ENCODE measurements around the gene ZNF805. TPM values are rescaled to one million over a fixed set of nuclear protein-coding genes. Genes with fewer than 3 reads are reported as not detected.

ZNF805 gene
- polyA plus RNA-seq, 1 of the 3 experiments (the other 2 are of a cell fraction), result 1.5 TPM

DNA sequence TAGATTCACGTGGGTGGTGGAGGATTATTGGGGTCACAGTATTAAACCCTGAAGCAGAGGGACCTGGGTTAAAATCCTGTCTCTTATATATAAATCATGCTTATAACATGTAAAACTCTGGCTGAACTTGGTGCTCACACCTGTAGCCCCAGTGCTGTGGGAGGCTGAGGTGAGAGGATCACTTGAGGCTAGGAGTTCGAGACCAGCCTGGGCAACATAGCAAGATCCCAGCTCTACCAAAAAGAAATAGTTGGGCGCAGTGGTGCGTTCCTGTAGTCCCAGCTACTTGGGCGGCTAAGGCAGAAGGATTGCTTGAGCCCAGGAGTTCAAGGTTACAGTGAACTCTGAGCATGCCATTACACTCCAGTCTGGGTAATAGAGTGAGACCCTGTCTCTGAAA is 2.4 kb downstream of the ZNF805 start:
- peaks cover 10 to 15% of the 10 kb centered on the region in 2 experiments; a peak in 2 of 4 replicates for H3K4me1 ChIP-seq (ENCODE audit: control insufficient read depth in 1 of 2, insufficient read depth in 2 of 2, low read depth in 1 of 2, low read length in 1 of 2)
- CTCF ChIA-PET, result no interaction called here
- POLR2A ChIA-PET, result no interaction called here
- H3K9me3 ChIP-seq, result no peaks in the 10 kb centered on the region
- no peaks in the 10 kb centered on the region for H3K9me2 ChIP-seq
- no peak for DNase-seq
- peaks cover 19 to 29% of the 10 kb centered on the region in 2 experiments for H3K36me3 ChIP-seq (replicated peaks in 1 of 2; ENCODE audit: control insufficient read depth in 1 of 2, insufficient read depth in 2 of 2, low read length in 1 of 2)
- no peaks in the 10 kb centered on the region for H3K27me3 ChIP-seq (ENCODE audit: insufficient read depth)
- no peak for TF ChIP-seq EP300 (IDR thresholded peaks at IDR 0.05; ENCODE audit: borderline replicate concordance in 1 of 2, low read depth in 1 of 2, low read length in 1 of 2)
- TF ChIP-seq RAD21 (IDR thresholded peaks at IDR 0.05; ENCODE audit: low read length), result no peak
- no peak for TF ChIP-seq RFX5 (IDR thresholded peaks at IDR 0.05; ENCODE audit: low read length)
- H4K20me1 ChIP-seq (ENCODE audit: insufficient read depth), result no peaks in the 10 kb centered on the region
- no peak overlapping the region for H3K9ac ChIP-seq
- H3F3A ChIP-seq (replicated peaks; ENCODE audit: insufficient read depth), result no peaks in the 10 kb centered on the region
- H3K4me3 ChIP-seq (ENCODE audit: low read depth in 2 of 2, low read length in 1 of 2), result no peak overlapping the region
- H2AFZ ChIP-seq (ENCODE audit: low read depth), result no peak overlapping the region
- H3K4me2 ChIP-seq, result peak overlapping the region; percentile 81; the same call in 1 of the 2 replicates
- WGBS (ENCODE audit: low lambda C conversion rate), result over 99% methylated on average over 5 of the region's 5 CpGs
- no peak overlapping the region for H3K27ac ChIP-seq (ENCODE audit: low read depth in 2 of 2, low read length in 1 of 2)
- peaks cover 70% of the 10 kb centered on the region for H3K79me2 ChIP-seq (ENCODE audit: insufficient read depth)

- Histone ChIP-seq H3K4me1 (ENCODE audit: control insufficient read depth in 1 of 2, insufficient read depth in 2 of 2, low read depth in 1 of 2, low read length in 1 of 2) (peaks cover 10 to 15% of the 10 kb centered on the region in 2 experiments; a peak in 2 of 4 replicates), H4K20me1 (ENCODE audit: insufficient read depth) (no peaks in the 10 kb centered on the region), H3K9ac (no peak overlapping the region), H3K9me3 (no peaks in the 10 kb centered on the region), H3K36me3 (replicated peaks in 1 of 2; ENCODE audit: control insufficient read depth in 1 of 2, insufficient read depth in 2 of 2, low read length in 1 of 2) (peaks cover 32 to 36% of the 10 kb centered on the region in 2 experiments), H3F3A (replicated peaks; ENCODE audit: insufficient read depth) (no peaks in the 10 kb centered on the region), H3K27ac (ENCODE audit: low read depth in 2 of 2, low read length in 1 of 2) (no peak overlapping the region), H3K27me3 (ENCODE audit: insufficient read depth) (no peaks in the 10 kb centered on the region), H3K4me3 (ENCODE audit: low read depth in 2 of 2, low read length in 1 of 2) (no peak overlapping the region), H3K9me2 (no peaks in the 10 kb centered on the region), H3K79me2 (ENCODE audit: insufficient read depth) (peaks cover 71% of the 10 kb centered on the region), H2AFZ (ENCODE audit: low read depth) (no peak overlapping the region), H3K4me2 (no peak overlapping the region)
- POLR2A ChIA-PET, result no interaction called here
- TF ChIP-seq TEAD4 (IDR thresholded peaks at IDR 0.05; ENCODE audit: borderline replicate concordance, insufficient read depth) (no peak), GATA2 (CRISPR knock-in tag; IDR thresholded peaks at IDR 0.05) (no peak), RAD21 (IDR thresholded peaks at IDR 0.05; ENCODE audit: low read length) (no peak), SMC3 (IDR thresholded peaks at IDR 0.05; ENCODE audit: low read depth, low read length) (no peak), FOSL2 (IDR thresholded peaks at IDR 0.05; ENCODE audit: borderline replicate concordance, low read depth) (no peak), TAF1 (IDR thresholded peaks at IDR 0.05; ENCODE audit: borderline replicate concordance, low read depth, low read length) (no peak), EP300 (IDR thresholded peaks at IDR 0.05; ENCODE audit: borderline replicate concordance in 1 of 2, low read depth in 1 of 2, low read length in 1 of 2) (no peak), USF2 (IDR thresholded peaks at IDR 0.05; ENCODE audit: borderline replicate concordance, low read depth, low read length) (no peak), CTCF (IDR thresholded peaks at IDR 0.05) (no peak), FOXJ3 (CRISPR knock-in tag; IDR thresholded peaks at IDR 0.05) (no peak), RFX5 (IDR thresholded peaks at IDR 0.05; ENCODE audit: low read length) (no peak)
- DNase-seq, result no peak
- 73% methylated on average over 5 of the region's 5 CpGs for WGBS (ENCODE audit: low lambda C conversion rate)
- CTCF ChIA-PET, result no interaction called here
These were observed 4.1 kb downstream of the ZNF805 start for GRCh38 chr19:57244513-57244912.
